RWPE2 (cell line): ENCODE measurements around the gene DHRS3.

Experiments
- ATAC-seq: fragments of 200-7000 bp; cut with Tn5 transposase; 3 replicates; pipeline ENCODE4 v1.9.1; 2021; ENCODE audit warnings: low read depth
- DNase-seq: peaks from one replicate; pipeline ENCODE4 v3.0.0-alpha.2; 2020; ENCODE audit warnings: low spot score
- H3K27ac ChIP-seq: fragments of 450-650 bp; 2 replicates; pipeline ENCODE4 v1.5.1; 2017; ENCODE audit warnings: mild to moderate bottlenecking; ENCODE audit not compliant: poor library complexity, severe bottlenecking
- H3K27me3 ChIP-seq: fragments of 250-450 bp; sonication (Bioruptor Pico); 2 replicates; pipeline ENCODE4 v1.5.1; 2021; ENCODE audit warnings: mild to moderate bottlenecking, moderate library complexity; ENCODE audit not compliant: insufficient read depth, poor library complexity, severe bottlenecking
- H3K36me3 ChIP-seq: fragments of 250-450 bp; sonication (Bioruptor Pico); 2 replicates; pipeline ENCODE4 v1.5.1; 2020; ENCODE audit warnings: low read depth, mild to moderate bottlenecking, moderate library complexity
- H3K4me1 ChIP-seq: fragments of 250-450 bp; sonication (Bioruptor Pico); 2 replicates; pipeline ENCODE4 v1.5.1; 2021; ENCODE audit warnings: mild to moderate bottlenecking, moderate library complexity; ENCODE audit not compliant: insufficient read depth, poor library complexity, severe bottlenecking
- H3K4me3 ChIP-seq: fragments of 250-450 bp; sonication (Bioruptor Pico); 2 replicates; pipeline ENCODE4 v1.5.1; 2021; ENCODE audit warnings: mild to moderate bottlenecking, moderate library complexity; ENCODE audit not compliant: severe bottlenecking
- H3K9me3 ChIP-seq: fragments of 250-450 bp; sonication (Bioruptor Pico); 2 replicates; pipeline ENCODE4 v1.5.1; 2021; ENCODE audit warnings: mild to moderate bottlenecking, moderate library complexity; ENCODE audit not compliant: severe bottlenecking
- TF ChIP-seq, protein P1 (sequence below): fragments of 450-650 bp; IDR thresholded peaks from one replicate; pipeline ENCODE4 v1.5.1; 2017; ENCODE audit warnings: mild to moderate bottlenecking, moderate library complexity; ENCODE audit not compliant: poor library complexity, severe bottlenecking

Gene DHRS3

DNA sequence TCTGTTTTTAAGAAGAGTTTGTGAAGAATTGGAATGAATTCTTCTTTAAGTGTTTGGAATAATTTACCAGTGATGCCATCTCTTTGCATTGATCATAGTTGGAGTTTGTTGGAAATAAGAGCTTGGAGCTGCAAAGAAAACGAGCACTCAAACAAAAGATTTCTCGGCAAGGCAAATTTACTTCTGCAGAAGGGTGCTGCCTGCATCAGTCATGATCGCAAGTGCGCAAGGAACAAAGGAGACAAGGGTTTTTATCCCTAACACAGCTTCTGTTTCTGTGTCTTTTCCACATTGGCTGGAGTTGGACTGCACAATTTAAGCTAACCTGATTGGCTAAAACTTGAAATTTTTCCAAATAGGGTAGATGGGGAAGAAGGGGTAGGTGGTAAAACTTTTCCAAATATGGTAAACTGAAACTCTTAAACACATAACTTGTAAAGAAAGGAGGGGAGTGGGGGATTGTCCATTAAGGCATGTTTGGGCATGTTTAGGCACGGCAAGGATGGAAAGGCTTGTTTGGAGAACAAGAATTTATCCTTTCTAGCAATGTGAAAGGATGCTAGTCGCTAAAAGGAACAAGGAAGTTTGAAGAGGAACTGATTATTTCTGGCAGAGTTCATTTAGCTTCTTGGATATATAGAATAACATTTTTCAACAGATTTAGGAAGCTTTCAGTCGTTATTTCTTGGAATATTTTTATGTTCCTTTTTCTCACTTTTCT, 22.4 kb upstream of the DHRS3 start:
- peaks cover 23% of the 10 kb centered on the region for H3K9me3 ChIP-seq
- H3K27ac ChIP-seq, result no peak overlapping the region
- no peaks in the 10 kb centered on the region for H3K27me3 ChIP-seq
- DNase-seq (no peak), ATAC-seq (no peak)
- H3K4me3 ChIP-seq, result no peak overlapping the region
- H3K36me3 ChIP-seq, result no peaks in the 10 kb centered on the region
- TF ChIP-seq, protein P1, sequence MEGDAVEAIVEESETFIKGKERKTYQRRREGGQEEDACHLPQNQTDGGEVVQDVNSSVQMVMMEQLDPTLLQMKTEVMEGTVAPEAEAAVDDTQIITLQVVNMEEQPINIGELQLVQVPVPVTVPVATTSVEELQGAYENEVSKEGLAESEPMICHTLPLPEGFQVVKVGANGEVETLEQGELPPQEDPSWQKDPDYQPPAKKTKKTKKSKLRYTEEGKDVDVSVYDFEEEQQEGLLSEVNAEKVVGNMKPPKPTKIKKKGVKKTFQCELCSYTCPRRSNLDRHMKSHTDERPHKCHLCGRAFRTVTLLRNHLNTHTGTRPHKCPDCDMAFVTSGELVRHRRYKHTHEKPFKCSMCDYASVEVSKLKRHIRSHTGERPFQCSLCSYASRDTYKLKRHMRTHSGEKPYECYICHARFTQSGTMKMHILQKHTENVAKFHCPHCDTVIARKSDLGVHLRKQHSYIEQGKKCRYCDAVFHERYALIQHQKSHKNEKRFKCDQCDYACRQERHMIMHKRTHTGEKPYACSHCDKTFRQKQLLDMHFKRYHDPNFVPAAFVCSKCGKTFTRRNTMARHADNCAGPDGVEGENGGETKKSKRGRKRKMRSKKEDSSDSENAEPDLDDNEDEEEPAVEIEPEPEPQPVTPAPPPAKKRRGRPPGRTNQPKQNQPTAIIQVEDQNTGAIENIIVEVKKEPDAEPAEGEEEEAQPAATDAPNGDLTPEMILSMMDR, result no peak
- no peaks in the 10 kb centered on the region for H3K4me1 ChIP-seq

GRCh38 chr1:12637693-12638092, 19.7 kb upstream of the DHRS3 start:
- no peaks in the 10 kb centered on the region for H3K4me1 ChIP-seq
- DNase-seq, result no peak
- no peak overlapping the region for H3K27ac ChIP-seq
- H3K9me3 ChIP-seq, result peaks cover 23% of the 10 kb centered on the region
- no peaks in the 10 kb centered on the region for H3K27me3 ChIP-seq
- TF ChIP-seq, protein P1, result no peak
- H3K36me3 ChIP-seq, result no peaks in the 10 kb centered on the region
- H3K4me3 ChIP-seq, result no peak overlapping the region
- ATAC-seq, result no peak

- H3K27ac ChIP-seq, result no peak overlapping the region
- ATAC-seq (no peak), DNase-seq (no peak)
- no peaks in the 10 kb centered on the region for H3K36me3 ChIP-seq
- TF ChIP-seq, protein P1, result no peak
- no peak overlapping the region for H3K4me3 ChIP-seq
- H3K27me3 ChIP-seq, result no peaks in the 10 kb centered on the region
- H3K9me3 ChIP-seq, result peaks cover 22% of the 10 kb centered on the region
- no peaks in the 10 kb centered on the region for H3K4me1 ChIP-seq
Measured at GRCh38 chr1:12636098-12636950, 18.3 kb upstream of the DHRS3 start.

GRCh38 chr1:12634696-12635202, 16.7 kb upstream of the DHRS3 start:
- TF ChIP-seq, protein P1, result no peak
- no peak for ATAC-seq
- H3K9me3 ChIP-seq, result peaks cover 6% of the 10 kb centered on the region

GRCh38 chr1:12634156-12634555, 16.1 kb upstream of the DHRS3 start:
- ATAC-seq (no peak), DNase-seq (no peak)
- H3K36me3 ChIP-seq, result no peaks in the 10 kb centered on the region
- H3K9me3 ChIP-seq, result peaks cover under 1% of the 10 kb centered on the region
- TF ChIP-seq, protein P1, result no peak
- H3K27me3 ChIP-seq, result no peaks in the 10 kb centered on the region
- no peaks in the 10 kb centered on the region for H3K4me1 ChIP-seq
- H3K27ac ChIP-seq, result no peak overlapping the region
- H3K4me3 ChIP-seq, result no peak overlapping the region

More at GRCh38 chr1:12634696-12635202, 16.7 kb upstream of the DHRS3 start:
- Histone ChIP-seq H3K27me3 (no peaks in the 10 kb centered on the region), H3K36me3 (no peaks in the 10 kb centered on the region), H3K27ac (no peak overlapping the region), H3K4me3 (no peak overlapping the region), H3K4me1 (no peaks in the 10 kb centered on the region)
- no peak for DNase-seq
